ENCODE measurements around the gene ABL1.

The ABL1 gene

DNA sequence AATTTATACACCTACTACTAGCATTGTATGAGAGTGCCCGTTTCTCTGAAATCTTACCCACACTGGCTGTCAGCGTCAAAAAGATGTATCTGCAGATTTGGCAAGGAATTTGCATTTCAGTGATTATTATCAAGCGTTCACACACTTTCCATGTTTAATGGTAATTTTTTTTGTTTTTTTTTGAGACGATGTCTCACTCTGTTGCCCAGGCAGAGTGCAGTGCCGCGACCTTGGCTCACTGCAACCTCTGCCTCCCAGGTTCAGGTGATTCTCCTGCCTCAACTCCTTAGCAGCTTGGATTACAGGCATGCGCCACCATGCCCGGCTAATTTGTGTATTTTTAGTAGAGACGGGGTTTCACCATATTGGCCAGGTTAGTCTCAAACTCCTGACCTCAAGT lies 14.3 kb downstream of the ABL1 start:
- no peak for FAIRE-seq
- TF ChIP-seq POLR2A (IDR thresholded peaks at IDR 0.05; ENCODE audit: low read depth, low read length): no peak
- no peak for DNase-seq (ENCODE audit: insufficient read length, low spot score)

DNA sequence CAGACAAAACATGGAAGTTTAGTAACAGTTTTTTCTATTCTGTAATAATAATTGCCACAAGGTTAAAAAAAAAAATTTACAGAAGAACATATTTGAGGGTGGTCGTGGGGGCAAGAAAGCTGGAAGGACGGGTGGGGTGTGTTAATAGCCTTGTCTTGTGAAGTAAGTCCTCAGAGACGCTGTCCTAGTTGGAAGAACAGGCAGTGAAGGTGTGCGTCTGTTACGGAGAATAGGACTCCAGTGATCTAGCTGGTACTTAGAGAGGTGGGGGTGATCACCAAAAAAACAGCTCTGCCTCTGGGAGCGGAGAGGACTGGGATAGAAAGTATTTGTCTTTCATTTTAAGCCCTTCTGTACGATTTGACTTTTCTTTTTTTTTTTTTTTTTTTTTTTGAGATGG lies 17.7 kb downstream of the ABL1 start:
- TF ChIP-seq POLR2A (IDR thresholded peaks at IDR 0.05; ENCODE audit: low read depth, low read length): no peak
- FAIRE-seq: no peak

DNA sequence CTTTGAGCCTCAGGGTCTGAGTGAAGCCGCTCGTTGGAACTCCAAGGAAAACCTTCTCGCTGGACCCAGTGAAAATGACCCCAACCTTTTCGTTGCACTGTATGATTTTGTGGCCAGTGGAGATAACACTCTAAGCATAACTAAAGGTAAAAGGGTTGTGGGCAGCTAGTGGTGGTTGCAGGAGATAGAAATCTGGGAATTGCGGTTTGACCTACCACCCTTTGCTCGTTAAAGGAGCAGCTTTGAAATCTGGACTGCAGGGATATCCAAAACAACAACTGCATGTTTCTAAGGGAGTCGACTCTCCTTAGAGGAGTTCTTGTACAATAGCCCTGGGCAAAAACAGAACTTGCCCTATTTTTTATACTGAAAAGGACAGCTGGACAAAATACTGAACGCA lies 19.0 kb downstream of the ABL1 start:
- TF ChIP-seq POLR2A (IDR thresholded peaks at IDR 0.05; ENCODE audit: low read depth, low read length): no peak
- FAIRE-seq (no peak), DNase-seq (ENCODE audit: insufficient read length, low spot score) (no peak)

More for the DNA sequence above, 17.7 kb downstream of the ABL1 start:
- DNase-seq (ENCODE audit: insufficient read length, low spot score): no peak

DNA sequence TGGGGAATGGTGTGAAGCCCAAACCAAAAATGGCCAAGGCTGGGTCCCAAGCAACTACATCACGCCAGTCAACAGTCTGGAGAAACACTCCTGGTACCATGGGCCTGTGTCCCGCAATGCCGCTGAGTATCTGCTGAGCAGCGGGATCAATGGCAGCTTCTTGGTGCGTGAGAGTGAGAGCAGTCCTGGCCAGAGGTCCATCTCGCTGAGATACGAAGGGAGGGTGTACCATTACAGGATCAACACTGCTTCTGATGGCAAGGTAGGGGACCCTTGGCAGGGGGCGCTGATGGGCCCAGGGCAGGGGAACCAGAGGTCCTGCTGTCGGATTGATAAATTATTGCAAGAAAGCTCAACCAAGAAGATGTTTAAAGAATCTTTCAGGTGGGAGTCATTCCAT lies 19.8 kb downstream of the ABL1 start:
- no peak for TF ChIP-seq POLR2A (IDR thresholded peaks at IDR 0.05; ENCODE audit: low read depth, low read length)
- FAIRE-seq (no peak), DNase-seq (ENCODE audit: insufficient read length, low spot score) (no peak)

DNA sequence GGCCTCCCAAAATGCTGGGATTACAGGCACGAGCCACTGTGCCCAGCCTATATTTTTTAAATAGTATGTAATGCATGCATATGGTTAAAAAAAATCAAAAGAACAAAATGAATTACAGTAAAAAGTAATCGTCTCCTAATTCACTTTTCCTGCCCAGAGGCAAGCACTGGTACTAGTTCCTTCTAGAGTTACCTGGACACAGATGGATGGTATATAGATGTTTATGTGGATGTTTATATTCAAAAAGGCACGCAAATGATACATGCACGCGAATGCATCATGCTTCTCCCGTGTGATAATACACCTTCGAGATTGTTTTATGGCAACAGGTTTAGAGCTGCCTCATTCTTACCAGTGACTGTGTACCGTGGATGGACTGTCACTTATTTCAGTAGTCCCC lies 21.4 kb downstream of the ABL1 start:
- DNase-seq (ENCODE audit: insufficient read length, low spot score) (no peak), FAIRE-seq (no peak)
- no peak for TF ChIP-seq POLR2A (IDR thresholded peaks at IDR 0.05; ENCODE audit: low read depth, low read length)

DNA sequence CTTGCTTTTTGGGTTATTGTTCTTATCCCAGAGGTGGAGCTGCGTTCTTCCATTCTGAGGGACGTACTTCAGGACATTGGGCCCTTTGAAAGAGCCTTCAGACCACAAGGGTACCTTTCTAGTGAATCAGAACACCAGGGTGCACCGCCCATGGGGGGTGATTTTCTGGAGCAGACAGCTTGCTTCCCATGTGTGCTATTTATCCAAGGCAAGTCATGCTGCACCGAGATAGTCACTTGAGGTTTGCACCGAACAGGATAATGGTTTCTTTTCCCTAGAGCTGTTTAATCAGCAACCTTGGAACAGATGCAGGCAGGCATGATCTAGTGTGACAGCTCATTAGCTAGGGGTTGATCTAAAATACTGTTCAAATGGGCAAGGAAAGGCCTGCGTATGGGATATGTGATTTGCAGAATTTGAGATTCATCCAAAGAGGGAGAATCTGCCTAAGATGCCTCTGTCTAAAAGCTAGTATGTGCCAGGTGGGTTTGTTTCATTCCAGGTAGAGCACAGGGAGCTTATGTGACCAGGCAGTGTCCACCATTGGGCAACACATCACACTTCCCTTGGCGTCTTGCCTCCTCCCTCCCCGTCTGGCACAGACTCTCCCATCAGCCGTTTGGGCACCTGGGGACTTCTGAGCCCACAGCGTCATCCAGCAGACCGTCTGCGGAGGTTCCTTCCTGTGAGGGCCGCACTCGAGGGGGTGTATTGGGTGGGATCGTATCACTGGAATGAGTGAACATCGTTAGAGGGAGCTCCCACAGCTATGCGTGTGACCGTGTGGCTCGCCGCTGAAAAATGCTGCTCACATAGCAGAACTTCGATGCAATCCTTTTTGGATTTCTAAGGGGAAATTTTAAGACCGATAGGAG lies 23.0 kb downstream of the ABL1 start:
- DNase-seq (ENCODE audit: insufficient read length, low spot score): no peak
- no peak for TF ChIP-seq POLR2A (IDR thresholded peaks at IDR 0.05; ENCODE audit: low read depth, low read length)
- FAIRE-seq: no peak

DNA sequence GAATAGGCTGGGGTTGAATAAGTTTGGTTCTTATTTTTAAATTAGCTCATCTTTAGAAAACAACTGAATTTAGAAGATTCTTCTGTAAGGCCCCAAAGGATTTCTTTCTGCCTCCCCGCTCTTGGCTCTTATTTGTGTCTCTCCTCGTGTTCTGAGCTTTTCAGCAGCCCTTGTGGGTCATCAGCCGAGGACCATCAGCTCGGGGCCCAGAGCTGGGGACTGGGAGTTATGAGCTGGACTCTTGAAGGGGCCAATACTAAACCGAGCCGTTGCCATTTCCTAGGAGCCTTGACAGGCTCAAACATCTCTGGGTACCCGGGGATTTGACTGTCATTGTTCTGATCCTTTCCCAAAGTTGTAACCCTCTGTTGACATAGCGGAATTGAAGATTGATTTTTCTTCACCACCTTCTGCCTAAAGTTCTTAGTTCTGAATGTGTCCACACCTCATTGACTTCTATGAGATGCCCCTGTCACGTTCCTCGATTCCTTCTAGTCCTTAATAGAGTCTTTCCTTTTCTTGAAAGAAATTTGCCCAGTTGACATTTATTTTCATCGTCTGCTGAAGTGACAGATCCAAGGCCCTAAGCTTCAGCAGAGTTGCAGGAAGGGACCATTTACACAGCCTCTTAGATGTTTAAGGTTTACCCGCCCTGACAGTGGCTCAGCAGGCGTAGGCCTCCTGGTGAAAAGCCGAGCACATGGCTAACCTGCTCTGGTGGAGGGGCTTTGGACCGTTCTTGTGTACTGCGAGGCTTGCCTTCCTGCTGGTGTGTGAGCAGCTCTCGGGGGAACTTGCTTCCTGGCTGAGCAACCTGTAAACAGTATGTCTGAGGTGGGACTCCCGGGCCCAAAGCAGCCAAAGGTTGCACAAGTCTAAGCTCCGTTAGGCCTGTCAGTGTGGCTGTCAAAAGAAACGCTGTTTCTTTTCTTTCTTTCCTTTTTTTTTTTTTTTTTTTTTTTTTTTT lies 24.0 kb downstream of the ABL1 start:
- DNase-seq (ENCODE audit: insufficient read length, low spot score): no peak
- FAIRE-seq: no peak
- TF ChIP-seq POLR2A (IDR thresholded peaks at IDR 0.05; ENCODE audit: low read depth, low read length): no peak

DNA sequence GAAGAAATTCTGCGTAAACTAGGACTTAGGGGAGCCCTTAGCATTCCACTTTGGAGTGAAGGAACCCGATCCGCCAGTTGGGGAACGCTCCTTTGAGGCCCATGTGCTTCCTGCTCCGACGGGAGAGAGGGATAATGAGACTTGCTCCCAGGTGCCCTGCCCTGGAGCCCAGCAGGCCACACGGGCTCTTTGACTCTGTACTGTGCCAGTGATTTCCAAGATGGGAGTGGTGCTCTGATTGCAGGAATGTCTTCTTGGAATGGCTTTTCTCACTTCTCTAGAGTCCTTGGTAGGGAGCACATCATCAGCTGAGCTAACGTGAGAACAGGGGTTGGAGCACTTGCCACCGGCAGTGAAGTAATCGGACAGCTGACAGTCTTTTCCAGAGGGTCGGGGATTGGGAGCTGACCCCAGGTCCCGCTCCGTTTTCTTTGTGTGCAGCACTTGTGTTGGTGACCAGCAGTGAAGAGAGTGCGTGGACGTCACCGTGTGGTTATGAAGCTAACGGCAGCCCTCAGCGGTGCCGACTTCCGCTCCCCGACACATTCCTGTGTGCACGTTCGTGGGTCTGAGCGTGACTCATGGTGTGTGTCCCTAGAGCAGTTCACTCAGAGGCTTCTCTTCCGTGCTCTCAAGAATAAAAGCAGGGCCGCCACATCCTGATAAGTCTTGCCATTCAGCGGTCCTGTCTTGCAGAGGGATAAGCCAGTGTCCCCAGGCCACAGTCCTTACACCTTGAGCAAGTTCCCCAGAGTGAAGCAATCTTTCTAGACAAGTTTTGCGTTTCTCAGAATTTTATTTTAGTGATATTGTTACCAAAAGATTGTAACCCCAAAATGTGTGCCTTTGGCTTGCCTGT lies 25.6 kb downstream of the ABL1 start:
- TF ChIP-seq POLR2A (IDR thresholded peaks at IDR 0.05; ENCODE audit: low read depth, low read length): no peak
- no peak for DNase-seq (ENCODE audit: insufficient read length, low spot score)
- no peak for FAIRE-seq

DNA sequence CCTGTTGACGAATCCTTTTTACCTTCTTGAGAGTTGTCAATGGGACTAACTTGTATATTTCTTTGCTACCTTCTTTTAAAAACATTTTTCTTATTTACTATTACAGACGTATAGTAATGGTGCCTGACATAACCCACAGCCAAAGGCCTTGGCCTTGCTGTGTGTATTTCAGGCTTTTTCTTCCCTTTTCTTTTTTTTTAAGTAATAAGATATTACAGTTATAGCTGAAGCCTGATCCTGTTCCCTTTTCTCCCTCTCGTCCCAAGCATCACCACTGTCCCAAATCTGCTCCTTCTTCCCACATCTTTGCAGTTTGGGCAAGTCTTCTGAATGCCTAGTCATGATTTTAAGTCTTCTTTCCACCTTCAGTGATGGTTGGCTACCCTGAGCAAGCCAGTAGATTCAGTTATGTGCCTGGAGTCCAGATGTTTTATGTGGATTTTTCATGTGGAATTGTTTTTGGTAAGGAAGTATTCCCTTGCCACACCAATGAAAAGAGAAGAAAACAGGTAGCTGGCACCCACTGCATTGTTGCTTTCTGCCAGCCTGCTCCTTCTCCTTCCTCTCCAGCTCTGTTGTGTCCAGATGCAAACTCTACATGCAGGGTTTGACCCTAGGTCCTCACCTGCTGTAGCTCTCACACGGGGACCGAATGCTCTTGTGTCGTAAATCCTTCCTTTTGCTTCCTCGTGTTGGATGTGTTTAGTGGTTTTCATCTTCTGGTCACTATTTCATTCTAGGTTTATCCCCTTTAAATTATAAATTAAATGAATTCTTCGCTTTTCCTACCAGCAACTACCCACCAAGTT lies 26.5 kb downstream of the ABL1 start:
- DNase-seq (ENCODE audit: insufficient read length, low spot score) (no peak), FAIRE-seq (no peak)
- no peak for TF ChIP-seq POLR2A (IDR thresholded peaks at IDR 0.05; ENCODE audit: low read depth, low read length)

DNA sequence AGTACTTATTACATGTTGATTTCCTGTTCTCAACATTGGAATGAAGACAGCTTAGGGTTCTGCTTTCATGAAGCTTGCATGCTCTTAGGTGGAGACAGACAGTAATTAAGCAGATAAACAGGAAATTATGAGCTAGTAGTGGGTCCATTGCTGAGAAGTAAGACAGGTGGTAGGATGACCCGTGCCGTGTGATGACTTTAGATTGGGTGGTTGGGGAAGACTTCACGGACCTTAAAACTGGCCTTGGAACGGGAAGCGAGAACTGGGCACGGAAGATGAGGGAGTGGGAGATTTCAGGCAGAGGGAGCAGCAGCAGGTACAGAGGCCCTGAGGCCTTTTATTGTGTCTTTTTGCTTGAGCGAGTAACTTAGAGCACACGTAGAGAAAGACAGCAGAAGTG lies 27.2 kb downstream of the ABL1 start:
- TF ChIP-seq POLR2A (IDR thresholded peaks at IDR 0.05; ENCODE audit: low read depth, low read length): no peak
- no peak for DNase-seq (ENCODE audit: insufficient read length, low spot score)
- no peak for FAIRE-seq

DNA sequence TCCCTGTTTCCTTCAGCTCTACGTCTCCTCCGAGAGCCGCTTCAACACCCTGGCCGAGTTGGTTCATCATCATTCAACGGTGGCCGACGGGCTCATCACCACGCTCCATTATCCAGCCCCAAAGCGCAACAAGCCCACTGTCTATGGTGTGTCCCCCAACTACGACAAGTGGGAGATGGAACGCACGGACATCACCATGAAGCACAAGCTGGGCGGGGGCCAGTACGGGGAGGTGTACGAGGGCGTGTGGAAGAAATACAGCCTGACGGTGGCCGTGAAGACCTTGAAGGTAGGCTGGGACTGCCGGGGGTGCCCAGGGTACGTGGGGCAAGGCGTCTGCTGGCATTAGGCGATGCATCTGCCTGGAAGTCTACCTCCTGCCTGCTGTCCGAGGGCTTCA lies 27.7 kb downstream of the ABL1 start:
- TF ChIP-seq POLR2A (IDR thresholded peaks at IDR 0.05; ENCODE audit: low read depth, low read length): no peak
- no peak for FAIRE-seq
- no peak for DNase-seq (ENCODE audit: insufficient read length, low spot score)

DNA sequence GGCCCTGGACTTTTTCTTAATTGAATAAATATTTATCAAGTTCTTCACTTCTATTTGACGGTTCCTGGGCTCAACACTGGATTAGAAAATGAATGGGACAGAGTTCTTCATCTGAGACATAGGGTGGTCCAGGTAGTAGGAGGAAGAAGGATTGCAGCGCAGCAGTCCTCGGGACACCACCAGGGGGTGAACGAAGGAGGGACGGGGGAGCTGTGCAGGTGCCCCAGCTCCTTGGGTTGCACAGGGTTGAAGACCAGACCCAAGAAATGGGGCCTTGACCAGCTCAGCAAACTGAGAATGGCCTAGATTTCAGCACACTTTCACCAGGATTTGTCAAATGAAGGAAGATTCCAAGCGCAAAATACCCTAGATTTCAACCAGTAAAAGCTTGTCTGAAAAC lies 29.5 kb downstream of the ABL1 start:
- FAIRE-seq: no peak

DNA sequence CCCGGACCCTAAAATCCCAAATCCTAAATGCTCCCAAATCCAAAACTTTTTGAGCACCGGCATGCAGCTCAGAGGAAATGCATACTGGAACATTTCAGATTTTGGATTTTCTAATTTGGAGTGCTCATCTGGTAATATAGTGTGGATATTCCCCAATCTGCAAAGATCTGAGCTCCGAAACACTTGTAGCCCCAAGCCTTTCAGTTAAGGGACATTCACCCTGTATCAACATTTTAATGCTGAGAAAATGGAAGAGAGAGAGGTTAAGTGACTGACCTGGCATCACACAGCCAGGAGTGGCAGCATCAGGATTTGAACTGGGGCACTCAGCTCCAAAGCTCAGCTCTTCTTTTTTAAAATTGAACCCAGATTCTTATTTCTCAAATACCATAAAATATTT lies 30.9 kb downstream of the ABL1 start:
- DNase-seq (ENCODE audit: insufficient read length, low spot score) (no peak), FAIRE-seq (no peak)
- no peak for TF ChIP-seq POLR2A (IDR thresholded peaks at IDR 0.05; ENCODE audit: low read depth, low read length)

More for the DNA sequence above, 29.5 kb downstream of the ABL1 start:
- no peak for DNase-seq (ENCODE audit: insufficient read length, low spot score)
- TF ChIP-seq POLR2A (IDR thresholded peaks at IDR 0.05; ENCODE audit: low read depth, low read length): no peak
